Daoy (cell line): ENCODE results near the gene PIGH. TPM values are rescaled to one million over a fixed set of nuclear protein-coding genes. Genes with fewer than 3 reads are reported as not detected.
A peak's percentile ranks its signal among the peaks of the same experiment; 100 is the strongest.

Experiments
- DNase-seq: peaks from one replicate; pipeline ENCODE4 v3.0.0-alpha.2; 2015; ENCODE audit warnings: low read depth
- total RNA-seq: library from RNA; depleted of rRNA; stranded (reverse); fragments of >200 nt; shearing (Covaris generic); gene quantifications from 2 replicates; pipeline ENCODE4 v1.2.3, GENCODE V29; 2014

The PIGH gene
- total RNA-seq, 1 experiment from 2014 or later, result 31.4 TPM

GRCh38 chr14:67575684-67576083 is 24.4 kb downstream of the PIGH start:
- DNase-seq, result peak; percentile 30

- DNase-seq, result no peak
Measured at GRCh38 chr14:67574806-67575205, 25.3 kb downstream of the PIGH start.

DNA sequence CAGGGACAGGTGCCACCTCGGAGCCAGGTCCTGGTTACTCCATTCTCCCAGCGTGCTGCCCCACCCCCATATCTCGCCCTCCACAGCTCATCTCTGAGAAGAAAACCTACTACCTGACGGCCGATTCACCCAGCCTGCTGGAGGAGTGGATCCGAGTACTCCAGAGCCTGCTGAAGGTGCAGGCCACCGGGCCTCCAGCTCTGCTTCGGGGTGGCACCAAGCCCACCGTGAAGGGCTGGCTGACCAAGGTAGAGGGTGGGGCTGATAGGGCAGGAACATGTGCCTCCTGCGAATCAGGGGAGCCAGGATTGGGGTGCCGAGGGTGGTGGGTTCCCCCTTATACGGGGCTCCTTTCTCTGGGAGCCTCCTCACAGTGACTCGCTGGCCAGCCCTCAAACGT is 25.9 kb downstream of the PIGH start:
- no peak for DNase-seq

GRCh38 chr14:67573228-67574010 is 26.6 kb downstream of the PIGH start:
- peak; percentile 36 for DNase-seq

DNA sequence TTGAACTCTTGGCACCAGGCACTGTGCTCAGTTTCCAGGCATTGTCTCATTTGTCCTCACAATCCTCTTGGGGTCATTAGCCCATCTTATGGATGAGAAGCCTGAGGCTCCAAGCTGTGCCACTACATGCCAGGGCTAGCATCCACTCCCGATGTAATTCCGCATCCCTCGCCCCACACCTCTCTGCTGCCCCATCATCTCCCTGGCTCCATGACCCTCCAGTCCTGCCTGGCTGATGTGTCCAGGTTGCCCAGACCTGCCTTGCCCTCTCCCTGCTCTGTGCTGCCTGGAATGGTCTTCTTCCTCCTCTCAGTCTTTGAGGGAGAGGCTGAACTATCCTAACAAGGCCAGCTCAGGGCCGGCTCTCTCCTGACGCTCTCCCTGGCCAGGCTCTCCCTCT is 27.5 kb downstream of the PIGH start:
- DNase-seq, result no peak

DNA sequence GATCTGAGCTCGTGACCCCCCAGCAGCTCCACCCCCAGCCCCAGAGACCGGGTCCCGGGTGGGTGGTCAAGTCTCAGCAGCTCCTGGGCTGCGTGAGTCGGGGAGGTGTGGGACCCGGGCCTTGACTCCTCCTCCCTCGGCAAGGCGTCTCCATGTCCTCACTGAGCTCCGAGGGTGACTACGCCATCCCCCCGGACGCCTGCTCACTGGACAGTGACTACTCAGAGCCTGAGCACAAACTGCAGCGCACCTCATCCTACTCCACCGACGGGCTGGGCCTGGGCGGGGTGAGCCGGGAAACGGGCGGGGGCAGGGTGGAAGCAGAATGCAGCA is 28.1 kb downstream of the PIGH start:
- no peak for DNase-seq

- DNase-seq, result peak; percentile 67
Measured at GRCh38 chr14:67571275-67571990, 28.6 kb downstream of the PIGH start.

GRCh38 chr14:67570453-67570852 is 29.6 kb downstream of the PIGH start:
- no peak for DNase-seq

DNA sequence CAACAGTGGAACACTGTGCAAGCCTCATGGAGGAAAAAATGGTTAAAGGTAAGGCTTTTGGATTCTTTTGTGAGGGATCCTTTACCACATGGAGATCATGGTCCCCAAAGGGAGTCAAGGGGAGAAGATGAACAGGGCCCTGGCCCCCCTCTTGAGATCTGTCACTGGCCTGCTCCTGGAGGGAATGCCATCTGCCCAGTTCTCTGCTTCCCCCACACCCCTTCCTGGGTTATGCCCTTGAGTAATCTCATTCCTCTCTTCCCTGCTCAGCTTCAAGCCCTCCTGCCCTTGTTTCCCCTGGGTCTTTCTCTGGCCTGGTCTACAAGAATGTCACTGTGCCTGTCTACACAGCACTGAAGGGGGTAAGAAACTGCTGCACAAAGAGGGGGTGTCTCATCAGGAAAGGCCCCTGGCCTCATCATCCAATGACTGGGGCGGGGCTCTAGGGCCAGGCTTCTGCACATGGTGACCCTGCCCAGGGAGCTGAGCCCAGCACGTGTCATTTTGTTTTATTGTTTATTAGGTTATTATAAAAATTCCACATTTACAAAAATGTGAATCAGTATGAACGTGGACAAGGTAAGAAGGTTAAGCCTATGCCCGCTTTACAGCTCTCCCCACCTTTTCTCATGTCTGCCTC is 30.3 kb downstream of the PIGH start:
- no peak for DNase-seq

GRCh38 chr14:67569011-67569650 is 30.9 kb downstream of the PIGH start:
- no peak for DNase-seq

GRCh38 chr14:67567654-67568053 is 32.4 kb downstream of the PIGH start:
- DNase-seq, result peak; percentile 39

- DNase-seq, result no peak
Measured at GRCh38 chr14:67566908-67567307, 33.2 kb downstream of the PIGH start.

DNA sequence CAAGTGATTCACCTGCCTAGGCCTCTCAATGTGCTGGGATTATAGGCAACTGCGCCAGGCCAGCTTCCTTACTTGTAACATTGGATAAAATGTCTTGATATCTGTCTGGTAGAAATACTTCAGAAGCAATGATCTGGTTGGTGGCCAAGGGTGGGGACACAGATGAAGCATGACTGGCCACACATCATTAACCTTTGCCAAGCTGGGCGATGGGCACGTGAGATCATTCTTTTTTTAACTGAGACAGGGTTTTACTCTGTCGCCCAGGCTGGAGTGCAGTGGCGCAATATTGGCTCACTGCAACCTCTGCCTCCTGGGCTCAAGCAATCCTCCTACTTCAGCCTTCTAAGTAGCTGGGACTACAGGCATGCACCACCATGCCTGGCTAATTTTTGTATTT is 35.8 kb downstream of the PIGH start:
- no peak for DNase-seq

- no peak for DNase-seq
Measured at GRCh38 chr14:67562776-67563150, 37.3 kb downstream of the PIGH start.

GRCh38 chr14:67562025-67562775 is 37.9 kb downstream of the PIGH start:
- no peak for DNase-seq

DNA sequence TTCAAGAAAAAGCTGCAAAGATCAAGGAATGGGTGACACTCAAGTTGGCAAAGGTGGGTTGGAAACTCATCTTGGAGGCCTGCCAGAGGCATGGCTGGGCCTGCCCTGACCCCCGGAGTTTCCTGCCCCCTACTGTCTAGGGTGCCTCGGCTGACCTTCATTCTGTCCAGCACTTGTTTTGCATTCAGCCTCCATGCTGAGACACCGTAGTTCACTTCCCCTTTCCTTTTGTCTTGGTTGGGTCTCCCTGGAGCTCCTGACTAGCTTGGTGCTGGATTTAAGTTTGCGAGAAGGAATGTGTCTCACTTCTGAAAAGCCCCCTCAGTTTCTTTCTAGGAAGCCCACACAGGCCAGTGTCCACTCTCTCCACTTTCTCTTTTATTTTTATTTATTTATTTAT is 40.4 kb downstream of the PIGH start:
- DNase-seq, result no peak

GRCh38 chr14:67557656-67558055 is 42.4 kb downstream of the PIGH start:
- no peak for DNase-seq

GRCh38 chr14:67557118-67557517 is 43.0 kb downstream of the PIGH start:
- peak; percentile 80 for DNase-seq

GRCh38 chr14:67556671-67557070 is 43.4 kb downstream of the PIGH start:
- no peak for DNase-seq

DNA sequence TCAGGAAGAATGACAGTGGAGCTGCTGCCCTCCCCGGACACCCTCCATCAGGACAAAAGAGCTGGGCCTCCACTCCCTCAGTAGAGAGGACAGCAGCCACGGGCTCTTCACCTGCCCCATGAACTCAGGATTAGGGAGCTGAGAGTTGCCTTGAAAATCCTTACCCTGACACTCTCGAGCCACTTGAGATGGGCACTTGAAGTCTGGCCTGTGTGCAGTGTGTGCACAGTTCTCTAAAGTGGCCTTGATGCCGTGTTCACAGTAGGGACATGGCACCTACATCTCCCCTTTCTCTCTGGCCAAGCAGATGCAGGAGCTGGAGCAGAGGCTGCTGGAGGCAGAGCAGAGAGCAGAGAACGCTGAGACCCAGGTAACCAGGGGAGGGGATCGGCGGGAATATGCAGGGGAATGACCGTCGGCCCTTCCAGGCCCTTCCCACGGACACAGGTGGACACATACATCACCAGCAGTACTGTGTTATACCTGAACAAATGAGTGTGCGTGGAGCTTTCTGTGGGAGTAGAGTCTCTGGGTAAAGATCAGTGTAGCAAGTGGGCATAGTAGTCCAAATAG is 44.5 kb downstream of the PIGH start:
- no peak for DNase-seq

GRCh38 chr14:67554341-67554740 is 45.7 kb downstream of the PIGH start:
- DNase-seq, result no peak
